HG03280 (cell line): Measurements from ENCODE around the gene UNC50.
"Not testable (repeated sequence)": the region's sequence is repeated elsewhere in the genome, so short reads cannot be mapped to it uniquely, and the experiment has no call there.

ENCODE experiments used
- ATAC-seq: cut with Tn5 transposase; IDR thresholded peaks from one replicate; pipeline ENCODE4 v1.9.1; 2021; ENCODE audit warnings: mild to moderate bottlenecking, moderate library complexity; ENCODE audit not compliant: unreplicated experiment

UNC50 gene

GRCh38 chr2:98607741-98608115 is 661 bp upstream of the UNC50 start:
- ATAC-seq = no peak

GRCh38 chr2:98608962-98609604 is 694 bp downstream of the UNC50 start:
- ATAC-seq = peak; percentile 11

- no peak for ATAC-seq
Observed at GRCh38 chr2:98614024-98614739, 5.8 kb downstream of the UNC50 start.

GRCh38 chr2:98615481-98615880 is 7.1 kb downstream of the UNC50 start:
- no peak for ATAC-seq

- no peak for ATAC-seq
Observed at GRCh38 chr2:98617149-98617548, 8.8 kb downstream of the UNC50 start.

GRCh38 chr2:98623657-98624056 is 15.3 kb downstream of the UNC50 start:
- ATAC-seq = no peak

- ATAC-seq = no peak
Observed at GRCh38 chr2:98632351-98632750, 24.0 kb downstream of the UNC50 start.

GRCh38 chr2:98634406-98635092 is 26.2 kb downstream of the UNC50 start:
- ATAC-seq = no peak

- peak; percentile 74 for ATAC-seq
Observed at GRCh38 chr2:98637401-98638147, 29.2 kb downstream of the UNC50 start.

- no peak for ATAC-seq
Observed at GRCh38 chr2:98643496-98644100, 35.2 kb downstream of the UNC50 start.

GRCh38 chr2:98647636-98648035 is 39.2 kb downstream of the UNC50 start:
- no peak for ATAC-seq

GRCh38 chr2:98648451-98648850 is 40.1 kb downstream of the UNC50 start:
- ATAC-seq = no peak

GRCh38 chr2:98649135-98649991 is 41.0 kb downstream of the UNC50 start:
- peak; percentile 59 for ATAC-seq

- no peak for ATAC-seq
Observed at GRCh38 chr2:98649992-98650375, 41.6 kb downstream of the UNC50 start.

- ATAC-seq = no peak
Observed at GRCh38 chr2:98650998-98651397, 42.6 kb downstream of the UNC50 start.

GRCh38 chr2:98654699-98655495 is 46.5 kb downstream of the UNC50 start:
- ATAC-seq = no peak

- ATAC-seq = no peak
Observed at GRCh38 chr2:98656800-98657199, 48.4 kb downstream of the UNC50 start.

- ATAC-seq = no peak
Observed at GRCh38 chr2:98658816-98659490, 50.6 kb downstream of the UNC50 start.

- not testable (repeated sequence) for ATAC-seq
Observed at GRCh38 chr2:98659491-98659840, 51.1 kb downstream of the UNC50 start.
